H9 (cell line): ENCODE measurements around the gene MRPL54. TPM values are rescaled to one million over a fixed set of nuclear protein-coding genes. Genes with fewer than 3 reads are reported as not detected.

ENCODE experiments used
- DNase-seq: peaks from one replicate; pipeline ENCODE4 v3.0.0-alpha.2; 2017
- H2AFZ ChIP-seq: one replicate; pipeline ENCODE4 v1.6.1; 2013; ENCODE audit warnings: mild to moderate bottlenecking, low read length, control low read depth, moderate library complexity
- H2AK5ac ChIP-seq: 2 replicates; pipeline ENCODE4 v1.6.1; 2013; ENCODE audit warnings: low read length, control low read depth, mixed read lengths; ENCODE audit not compliant: insufficient read length
- H2BK120ac ChIP-seq: one replicate; pipeline ENCODE4 v1.6.1; 2013; ENCODE audit warnings: low read depth, mild to moderate bottlenecking, low read length, control low read depth, inconsistent platforms; ENCODE audit not compliant: poor library complexity, severe bottlenecking
- H2BK12ac ChIP-seq: 2 replicates; pipeline ENCODE4 v1.6.1; 2013; ENCODE audit warnings: low read length, control low read depth, mixed read lengths, low read depth; ENCODE audit not compliant: insufficient read length
- H2BK15ac ChIP-seq: 2 replicates; pipeline ENCODE4 v1.6.1; 2013; ENCODE audit warnings: low read depth, low read length, control low read depth
- H2BK20ac ChIP-seq: one replicate; pipeline ENCODE4 v1.6.1; 2013; ENCODE audit warnings: low read depth, mild to moderate bottlenecking, low read length, control low read depth, inconsistent platforms; ENCODE audit not compliant: poor library complexity, severe bottlenecking
- H2BK5ac ChIP-seq: 2 replicates; pipeline ENCODE4 v1.6.1; 2013; ENCODE audit warnings: low read length, control low read depth, mixed read lengths; ENCODE audit not compliant: insufficient read length
- H3K14ac ChIP-seq: 2 replicates; pipeline ENCODE4 v1.6.1; 2013; ENCODE audit warnings: low read length, control low read depth; ENCODE audit not compliant: insufficient read depth
- H3K18ac ChIP-seq: 2 replicates; pipeline ENCODE4 v1.6.1; 2013; ENCODE audit warnings: low read depth, mild to moderate bottlenecking, mixed read lengths, low read length, control low read depth; ENCODE audit not compliant: insufficient read length
- H3K23ac ChIP-seq: 2 replicates; pipeline ENCODE4 v1.6.1; 2013; ENCODE audit warnings: low read length, control low read depth, mixed read lengths, low read depth; ENCODE audit not compliant: insufficient read length
- H3K23me2 ChIP-seq: 2 replicates; pipeline ENCODE4 v1.6.1; 2013; ENCODE audit warnings: low read depth, mild to moderate bottlenecking, mixed read lengths, low read length, control low read depth; ENCODE audit not compliant: insufficient read length, poor library complexity, severe bottlenecking
- H3K27ac ChIP-seq: 2 replicates; pipeline ENCODE4 v1.5.1; 2013; ENCODE audit warnings: low read length, control low read depth, mixed read lengths, low read depth; ENCODE audit not compliant: insufficient read length
- H3K27me3 ChIP-seq: 2 replicates; pipeline ENCODE4 v1.6.1; 2013; ENCODE audit warnings: low read length, control low read depth, inconsistent platforms; ENCODE audit not compliant: insufficient read depth
- H3K4ac ChIP-seq: 2 replicates; pipeline ENCODE4 v1.6.1; 2013; ENCODE audit warnings: low read depth, mild to moderate bottlenecking, control low read depth, inconsistent platforms, low read length, moderate library complexity
- H3K4me1 ChIP-seq: 2 replicates; pipeline ENCODE4 v1.6.1; 2013; ENCODE audit warnings: low read length, control low read depth, inconsistent platforms; ENCODE audit not compliant: insufficient read depth
- H3K4me2 ChIP-seq: 2 replicates; pipeline ENCODE4 v1.6.1; 2013; ENCODE audit warnings: low read length, control low read depth, mixed read lengths; ENCODE audit not compliant: insufficient read length, insufficient read depth
- H3K56ac ChIP-seq: 2 replicates; pipeline ENCODE4 v1.6.1; 2013; ENCODE audit warnings: low read depth, mild to moderate bottlenecking, mixed read lengths, low read length, control low read depth; ENCODE audit not compliant: insufficient read length
- H3K79me1 ChIP-seq: 2 replicates; pipeline ENCODE4 v1.6.1; 2013; ENCODE audit warnings: low read depth, mild to moderate bottlenecking, moderate library complexity, low read length, control low read depth, inconsistent platforms; ENCODE audit not compliant: insufficient read depth, poor library complexity, severe bottlenecking
- H3K79me2 ChIP-seq: 2 replicates; pipeline ENCODE4 v1.6.1; 2013; ENCODE audit warnings: low read length, control low read depth, inconsistent platforms; ENCODE audit not compliant: insufficient read depth
- H3K9ac ChIP-seq: 2 replicates; pipeline ENCODE4 v1.6.1; 2013; ENCODE audit warnings: low read length, control low read depth, mixed read lengths; ENCODE audit not compliant: insufficient read length; ENCODE audit errors: extremely low read depth
- H3K9me3 ChIP-seq: one replicate; pipeline ENCODE4 v1.6.1; 2013; ENCODE audit warnings: low read depth, low read length, inconsistent platforms; ENCODE audit not compliant: control insufficient read depth
- H3T11ph ChIP-seq: one replicate; pipeline ENCODE4 v1.6.1; 2013; ENCODE audit warnings: mild to moderate bottlenecking, low read length, control low read depth, inconsistent platforms
- H4K20me1 ChIP-seq: one replicate; pipeline ENCODE4 v1.6.1; 2013; ENCODE audit not compliant: control insufficient read depth, insufficient read length, insufficient read depth
- H4K5ac ChIP-seq: 2 replicates; pipeline ENCODE4 v1.6.1; 2013; ENCODE audit warnings: low read depth, mild to moderate bottlenecking, mixed read lengths, low read length, control low read depth; ENCODE audit not compliant: insufficient read length
- H4K8ac ChIP-seq: replicated peaks from 2 replicates; pipeline ENCODE4 v1.6.1; 2013; ENCODE audit warnings: low read length, control low read depth, mixed read lengths, low read depth; ENCODE audit not compliant: insufficient read length
- H4K91ac ChIP-seq: 2 replicates; pipeline ENCODE4 v1.6.1; 2013; ENCODE audit warnings: low read depth, mild to moderate bottlenecking, moderate library complexity, mixed read lengths, low read length, control low read depth; ENCODE audit not compliant: insufficient read length
- H3K27ac Mint-ChIP-seq, 3 experiments: 2 replicates in 2 of 3; 3 replicates in 1 of 3; pipeline ENCODE4 v1.8.0; 2020 to 2021; ENCODE audit warnings: mixed read lengths in 3 of 3, mild to moderate bottlenecking in 1 of 3, moderate library complexity in 1 of 3
- H3K27me3 Mint-ChIP-seq: 2 replicates; pipeline ENCODE4 v1.8.0; 2021; ENCODE audit warnings: low read depth, mild to moderate bottlenecking, moderate library complexity, mixed read lengths
- H3K36me3 Mint-ChIP-seq, 3 experiments: 2 replicates in 2 of 3; 3 replicates in 1 of 3; pipeline ENCODE4 v1.8.0; 2020 to 2021; ENCODE audit warnings: low read depth in 3 of 3, mixed read lengths in 3 of 3; ENCODE audit not compliant: insufficient read depth in 1 of 3
- H3K4me1 Mint-ChIP-seq, 2 experiments: 2 replicates each; pipeline ENCODE4 v1.8.0; 2020; ENCODE audit warnings: mixed read lengths in 2 of 2
- H3K4me3 Mint-ChIP-seq, 2 experiments: 2 replicates in 1 of 2; 3 replicates in 1 of 2; pipeline ENCODE4 v1.8.0; 2020 to 2021; ENCODE audit warnings: mild to moderate bottlenecking in 2 of 2, mixed read lengths in 2 of 2, moderate library complexity in 1 of 2
- H3K9me3 Mint-ChIP-seq, 2 experiments: 2 replicates in 1 of 2; 3 replicates in 1 of 2; pipeline ENCODE4 v1.8.0; 2020; ENCODE audit warnings: mild to moderate bottlenecking in 2 of 2, mixed read lengths in 2 of 2, moderate library complexity in 1 of 2
- WGBS: extraction: QIAGEN DNeasy Blood & Tissue Kit; methylation state at CpG from one replicate; pipeline ENCODE4 v1.1.7; 2013; ENCODE audit warnings: missing lambda C conversion rate, low lambda C conversion rate, mixed read lengths; ENCODE audit not compliant: insufficient read length; ENCODE audit errors: extremely low coverage; 5-methylcytosine and 5-hydroxymethylcytosine counted together
- total RNA-seq: library from RNA; stranded (reverse); gene quantifications from 2 replicates; pipeline ENCODE4 v1.2.1, GENCODE V29; 2021
- TF ChIP-seq, protein P1 (sequence below): fragments of 200-600 bp; sonication (generic); conservative IDR thresholded peaks from 3 replicates; pipeline ENCODE4 v1.8.0; 2021; ENCODE audit warnings: antibody characterized with exemption, mild to moderate bottlenecking

MRPL54 gene
- total RNA-seq, 1 experiment from 2014 or later: 60.0 TPM

DNA sequence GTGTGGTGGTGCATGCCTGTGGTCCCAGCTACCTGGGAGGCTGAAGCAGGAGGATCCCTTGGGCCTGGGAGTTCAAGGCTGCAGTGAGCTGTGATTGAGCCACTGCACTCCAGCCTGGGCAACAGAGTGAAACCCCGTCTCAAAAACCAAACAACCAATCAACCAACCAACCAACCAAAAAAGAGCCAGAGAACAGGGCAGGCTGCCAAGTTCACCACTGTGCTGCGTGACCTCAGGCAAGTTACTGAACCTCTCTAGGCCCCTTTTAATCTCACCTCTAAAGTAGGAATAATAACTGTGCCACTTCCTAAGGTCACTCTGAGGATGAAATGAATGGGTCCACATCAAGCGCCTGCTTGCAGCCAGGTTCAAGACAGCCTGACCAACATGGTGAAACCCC is 37.4 kb upstream of the MRPL54 start:
- Histone ChIP-seq H2BK12ac (no peak overlapping the region), H2AFZ (no peak overlapping the region), H3K27ac (no peak overlapping the region), H3K4me2 (no peak overlapping the region), H3K4me1 (no peaks in the 10 kb centered on the region; the same call in 1 of the 2 replicates), H3K14ac (no peak overlapping the region), H3K4ac (no peak overlapping the region), H3K56ac (no peak overlapping the region), H3K18ac (no peak overlapping the region), H4K8ac (no peak overlapping the region), H2BK5ac (no peak overlapping the region), H2BK20ac (no peak overlapping the region), H2BK15ac (no peak overlapping the region), H3K79me1 (no peaks in the 10 kb centered on the region), H3K23me2 (peaks cover 10% of the 10 kb centered on the region), H3K9ac (no peak overlapping the region), H2BK120ac (no peak overlapping the region), H3K9me3 (no peaks in the 10 kb centered on the region), H3K27me3 (no peaks in the 10 kb centered on the region), H4K91ac (no peak overlapping the region), H2AK5ac (no peak overlapping the region), H4K20me1 (no peaks in the 10 kb centered on the region), H3T11ph (no peak overlapping the region), H4K5ac (no peak overlapping the region), H3K79me2 (no peaks in the 10 kb centered on the region), H3K23ac (no peak overlapping the region)
- TF ChIP-seq, protein P1, sequence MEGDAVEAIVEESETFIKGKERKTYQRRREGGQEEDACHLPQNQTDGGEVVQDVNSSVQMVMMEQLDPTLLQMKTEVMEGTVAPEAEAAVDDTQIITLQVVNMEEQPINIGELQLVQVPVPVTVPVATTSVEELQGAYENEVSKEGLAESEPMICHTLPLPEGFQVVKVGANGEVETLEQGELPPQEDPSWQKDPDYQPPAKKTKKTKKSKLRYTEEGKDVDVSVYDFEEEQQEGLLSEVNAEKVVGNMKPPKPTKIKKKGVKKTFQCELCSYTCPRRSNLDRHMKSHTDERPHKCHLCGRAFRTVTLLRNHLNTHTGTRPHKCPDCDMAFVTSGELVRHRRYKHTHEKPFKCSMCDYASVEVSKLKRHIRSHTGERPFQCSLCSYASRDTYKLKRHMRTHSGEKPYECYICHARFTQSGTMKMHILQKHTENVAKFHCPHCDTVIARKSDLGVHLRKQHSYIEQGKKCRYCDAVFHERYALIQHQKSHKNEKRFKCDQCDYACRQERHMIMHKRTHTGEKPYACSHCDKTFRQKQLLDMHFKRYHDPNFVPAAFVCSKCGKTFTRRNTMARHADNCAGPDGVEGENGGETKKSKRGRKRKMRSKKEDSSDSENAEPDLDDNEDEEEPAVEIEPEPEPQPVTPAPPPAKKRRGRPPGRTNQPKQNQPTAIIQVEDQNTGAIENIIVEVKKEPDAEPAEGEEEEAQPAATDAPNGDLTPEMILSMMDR: no peak
- no peak overlapping the region; a peak in 1 of 5 replicates for H3K4me3 Mint-ChIP-seq
- H3K4me1 Mint-ChIP-seq: peaks cover 24 to 52% of the 10 kb centered on the region in 2 experiments
- no peaks in the 10 kb centered on the region for H3K36me3 Mint-ChIP-seq
- no peak for DNase-seq
- WGBS: no CpG with 5 or more reads among the region's 3 CpGs
- no peaks in the 10 kb centered on the region; the same call in none of the 2 replicates for H3K27me3 Mint-ChIP-seq
- no peaks in the 10 kb centered on the region for H3K9me3 Mint-ChIP-seq
- H3K27ac Mint-ChIP-seq: peak overlapping the region in 1 of 3 experiments; percentile 47; a peak in 1 of 7 replicates
